ENCODE measurements around the gene BDH2. TPM values are rescaled to one million over a fixed set of nuclear protein-coding genes. Genes with fewer than 3 reads are reported as not detected.
A peak's percentile ranks its signal among the peaks of the same experiment; 100 is the strongest.

BDH2 gene
- total RNA-seq, 6 experiments from 2014 or later: 32.3 to 70.6 (median 47.2) TPM

GRCh38 chr4:103032574-103032973 lies 67.1 kb downstream of the BDH2 start:
- no peak overlapping the region for H3K27ac ChIP-seq
- no peak overlapping the region for H3K4me3 ChIP-seq
- TF ChIP-seq CTCF (IDR thresholded peaks at IDR 0.05) (peak; percentile 30 to 50 (median 40)), POLR2A (IDR thresholded peaks at IDR 0.05) (no peak)
- WGBS (ENCODE audit: insufficient coverage, low coverage, low lambda C conversion rate, missing lambda C conversion rate): no CpG with 5 or more reads among the region's 2 CpGs
- intact Hi-C loops (cut with DNase I): no loop called here
- peaks cover 0 to 8% (median 0%) of the 10 kb centered on the region in 4 donors for H3K36me3 ChIP-seq
- H3K4me1 ChIP-seq: no peaks in the 10 kb centered on the region
- peak; percentile 74 to 80 (median 77) for ATAC-seq
- H3K9me3 ChIP-seq: no peaks in the 10 kb centered on the region
- DNase-seq: no peak
- H3K27me3 ChIP-seq: no peaks in the 10 kb centered on the region

- intact Hi-C loops (cut with DNase I): no loop called here
- peaks cover 0 to 11% (median 0%) of the 10 kb centered on the region in 4 donors for H3K36me3 ChIP-seq
- H3K27me3 ChIP-seq: no peaks in the 10 kb centered on the region
- H3K4me3 ChIP-seq: no peak overlapping the region
- H3K9me3 ChIP-seq: no peaks in the 10 kb centered on the region
- H3K27ac ChIP-seq: no peak overlapping the region
- DNase-seq (no peak), ATAC-seq (no peak)
- 91% methylated on average over 3 of the region's 3 CpGs for WGBS (ENCODE audit: insufficient coverage, low coverage, low lambda C conversion rate, missing lambda C conversion rate)
- no peaks in the 10 kb centered on the region for H3K4me1 ChIP-seq
- TF ChIP-seq POLR2A (IDR thresholded peaks at IDR 0.05): no peak
- no peak for TF ChIP-seq CTCF (IDR thresholded peaks at IDR 0.05)
These were observed 68.8 kb downstream of the BDH2 start for GRCh38 chr4:103030791-103031190.

- intact Hi-C loops (cut with DNase I): no loop called here
- H3K9me3 ChIP-seq: no peaks in the 10 kb centered on the region
These were observed 70.3 kb downstream of the BDH2 start for GRCh38 chr4:103029300-103029699.

More at GRCh38 chr4:103029300-103029699, 70.3 kb downstream of the BDH2 start:
- no peak for TF ChIP-seq CTCF (IDR thresholded peaks at IDR 0.05)
- no peak for TF ChIP-seq POLR2A (IDR thresholded peaks at IDR 0.05)
- ATAC-seq: no peak
- peaks cover 0 to 11% (median 0%) of the 10 kb centered on the region in 4 donors for H3K36me3 ChIP-seq
- no peaks in the 10 kb centered on the region for H3K4me1 ChIP-seq
- no peak overlapping the region for H3K4me3 ChIP-seq
- H3K27me3 ChIP-seq: no peaks in the 10 kb centered on the region
- DNase-seq: no peak
- no peak overlapping the region for H3K27ac ChIP-seq
- 82% methylated on average over 1 of the region's 1 CpG for WGBS (ENCODE audit: insufficient coverage, low coverage, low lambda C conversion rate, missing lambda C conversion rate)

Other genes starting within 250 kb of the BDH2 start
- 10 to 100 TPM; 29.8 to 34.7 (median 33.1) TPM for gene CISD2, start 230.8 kb downstream of the BDH2 start, total RNA-seq
- under 1 TPM in 4 of 6 experiments, not detected in 2; 0.24 to 0.56 (median 0.51) TPM for gene SLC9B1, start 80.1 kb downstream of the BDH2 start, total RNA-seq
- gene SLC9B2, start 23.1 kb downstream of the BDH2 start, total RNA-seq: 10 to 100 TPM; 27.9 to 49.1 (median 40.2) TPM
- 1 to 10 TPM in 2 of 6 experiments, under 1 TPM in 3, not detected in 1; 0.63 to 1.7 (median 0.93) TPM for gene CENPE, start 98.5 kb upstream of the BDH2 start, total RNA-seq